ENCODE data around the gene EIF5AL1.

Gene EIF5AL1

GRCh38 chr10:79488870-79489269 lies 23.5 kb upstream of the EIF5AL1 start:
- peak; percentile 31 for DNase-seq
- H3K27ac ChIP-seq, result no peak overlapping the region
- no peak for TF ChIP-seq CTCF (IDR thresholded peaks at IDR 0.05; ENCODE audit: low read depth, low read length)

GRCh38 chr10:79490400-79491142 lies 21.8 kb upstream of the EIF5AL1 start:
- Histone ChIP-seq H3K27me3 (ENCODE audit: insufficient read depth, low read depth, severe bottlenecking) (no peaks in the 10 kb centered on the region), H3K27ac (peak overlapping the region; percentile 32), H3K36me3 (no peaks in the 10 kb centered on the region), H3K4me3 (ENCODE audit: low read depth, low read length) (no peak overlapping the region), H3K9me3 (ENCODE audit: severe bottlenecking) (no peaks in the 10 kb centered on the region)
- DNase-seq, result peak; percentile 63
- TF ChIP-seq CTCF (IDR thresholded peaks at IDR 0.05; ENCODE audit: low read depth, low read length), result no peak

More at GRCh38 chr10:79488870-79489269, 23.5 kb upstream of the EIF5AL1 start:
- no peaks in the 10 kb centered on the region for H3K36me3 ChIP-seq
- no peak overlapping the region for H3K4me3 ChIP-seq (ENCODE audit: low read depth, low read length)
- H3K27me3 ChIP-seq (ENCODE audit: insufficient read depth, low read depth, severe bottlenecking), result no peaks in the 10 kb centered on the region
- H3K9me3 ChIP-seq (ENCODE audit: severe bottlenecking), result no peaks in the 10 kb centered on the region

GRCh38 chr10:79491143-79491835 lies 21.0 kb upstream of the EIF5AL1 start:
- peak; percentile 42 for TF ChIP-seq CTCF (IDR thresholded peaks at IDR 0.05; ENCODE audit: low read depth, low read length)
- DNase-seq, result peak; percentile 50
- Histone ChIP-seq H3K27ac (peak overlapping the region; percentile 9), H3K9me3 (ENCODE audit: severe bottlenecking) (no peaks in the 10 kb centered on the region), H3K4me3 (ENCODE audit: low read depth, low read length) (no peak overlapping the region), H3K27me3 (ENCODE audit: insufficient read depth, low read depth, severe bottlenecking) (no peaks in the 10 kb centered on the region), H3K36me3 (no peaks in the 10 kb centered on the region)

- no peaks in the 10 kb centered on the region for H3K9me3 ChIP-seq (ENCODE audit: severe bottlenecking)
- no peak for TF ChIP-seq CTCF (IDR thresholded peaks at IDR 0.05; ENCODE audit: low read depth, low read length)
- H3K4me3 ChIP-seq (ENCODE audit: low read depth, low read length), result no peak overlapping the region
- no peak overlapping the region for H3K27ac ChIP-seq
- H3K27me3 ChIP-seq (ENCODE audit: insufficient read depth, low read depth, severe bottlenecking), result no peaks in the 10 kb centered on the region
- H3K36me3 ChIP-seq, result no peaks in the 10 kb centered on the region
- DNase-seq, result no peak
Measured at GRCh38 chr10:79492256-79492655, 20.1 kb upstream of the EIF5AL1 start.

GRCh38 chr10:79492839-79493238 lies 19.5 kb upstream of the EIF5AL1 start:
- TF ChIP-seq CTCF (IDR thresholded peaks at IDR 0.05; ENCODE audit: low read depth, low read length), result no peak
- Histone ChIP-seq H3K9me3 (ENCODE audit: severe bottlenecking) (no peaks in the 10 kb centered on the region), H3K27ac (no peak overlapping the region), H3K4me3 (ENCODE audit: low read depth, low read length) (no peak overlapping the region), H3K36me3 (no peaks in the 10 kb centered on the region), H3K27me3 (ENCODE audit: insufficient read depth, low read depth, severe bottlenecking) (no peaks in the 10 kb centered on the region)
- DNase-seq, result peak; percentile 44
